Measurements from ENCODE around the gene RMI2.

The RMI2 gene

GRCh38 chr16:11310634-11310977, 34.7 kb upstream of the RMI2 start:
- DNase-seq: no peak

- no peak for DNase-seq
Observed at GRCh38 chr16:11310997-11311561, 34.2 kb upstream of the RMI2 start.

DNA sequence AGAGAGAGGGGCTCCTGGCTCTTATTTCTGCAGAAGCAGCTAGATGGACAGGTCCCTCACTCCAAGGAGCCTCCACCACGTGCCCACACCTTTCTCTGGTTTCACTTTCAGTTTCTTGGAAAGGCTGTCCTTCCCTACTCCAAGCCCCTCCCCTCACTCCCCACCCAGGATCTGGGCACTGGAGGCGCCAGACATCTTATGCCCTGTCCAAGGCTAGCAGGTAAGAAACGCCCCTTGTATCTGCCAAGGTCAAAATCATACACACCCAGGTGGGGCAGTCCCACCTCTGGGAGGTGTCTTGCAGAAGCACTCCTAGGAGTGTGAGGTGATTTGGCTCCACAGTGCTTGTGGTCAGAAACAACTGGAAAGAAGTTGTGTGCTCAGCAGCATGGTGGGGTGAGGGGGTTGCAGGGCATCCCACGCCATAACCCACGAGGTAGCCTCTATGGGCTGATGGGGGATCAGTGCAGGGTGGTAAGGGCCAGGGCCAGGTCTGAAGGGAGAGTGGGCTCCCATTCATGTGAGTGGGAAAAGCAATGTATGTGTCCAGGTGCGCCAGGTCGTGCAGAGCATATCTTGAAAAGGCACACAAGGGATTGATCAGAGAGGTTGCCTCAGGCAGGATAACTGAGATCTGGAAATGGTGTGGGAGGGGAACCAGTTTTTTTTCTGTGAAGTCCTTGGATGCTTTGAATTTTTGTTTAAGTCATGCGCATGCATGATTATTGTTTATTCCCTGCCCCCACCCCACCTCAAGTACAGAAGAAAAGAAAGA, 32.4 kb upstream of the RMI2 start:
- DNase-seq: no peak

- DNase-seq: no peak
Observed at GRCh38 chr16:11313493-11314308, 31.6 kb upstream of the RMI2 start.

GRCh38 chr16:11314309-11314894, 30.9 kb upstream of the RMI2 start:
- DNase-seq: no peak

- no peak for DNase-seq
Observed at GRCh38 chr16:11315510-11315909, 29.7 kb upstream of the RMI2 start.

DNA sequence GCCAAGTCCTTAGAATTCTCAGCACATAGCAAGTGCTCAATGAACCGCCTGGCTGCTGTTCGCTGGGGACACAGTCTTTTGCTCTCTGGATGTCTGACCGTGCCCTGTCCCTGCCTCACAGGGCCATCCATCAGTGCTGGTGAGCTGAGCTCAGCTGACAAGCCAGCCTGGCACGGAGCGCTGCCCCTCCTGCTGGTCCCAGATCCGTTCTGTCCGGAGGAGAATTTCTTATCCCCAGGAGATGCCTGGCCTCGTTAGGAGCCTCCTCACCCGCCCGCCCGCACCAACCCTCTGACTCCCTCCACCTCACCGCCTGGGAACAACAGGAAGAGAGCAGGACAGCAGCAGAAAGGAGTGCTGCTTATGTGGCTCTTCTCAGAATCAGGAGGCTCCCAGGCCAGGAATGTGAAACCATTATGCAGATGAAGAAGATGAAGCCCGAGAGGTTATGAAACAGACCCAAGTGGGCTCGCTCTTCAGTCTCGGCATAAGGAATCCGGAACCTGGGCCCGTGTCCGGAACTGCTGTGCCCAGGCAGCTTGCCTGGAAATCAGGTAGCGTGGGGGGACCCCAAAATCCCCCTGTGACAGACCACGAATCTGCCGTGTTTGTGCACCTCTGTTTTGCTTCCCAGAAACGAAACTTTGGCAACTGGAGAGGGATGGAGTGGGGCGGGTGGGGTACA, 28.8 kb upstream of the RMI2 start:
- no peak for DNase-seq

DNA sequence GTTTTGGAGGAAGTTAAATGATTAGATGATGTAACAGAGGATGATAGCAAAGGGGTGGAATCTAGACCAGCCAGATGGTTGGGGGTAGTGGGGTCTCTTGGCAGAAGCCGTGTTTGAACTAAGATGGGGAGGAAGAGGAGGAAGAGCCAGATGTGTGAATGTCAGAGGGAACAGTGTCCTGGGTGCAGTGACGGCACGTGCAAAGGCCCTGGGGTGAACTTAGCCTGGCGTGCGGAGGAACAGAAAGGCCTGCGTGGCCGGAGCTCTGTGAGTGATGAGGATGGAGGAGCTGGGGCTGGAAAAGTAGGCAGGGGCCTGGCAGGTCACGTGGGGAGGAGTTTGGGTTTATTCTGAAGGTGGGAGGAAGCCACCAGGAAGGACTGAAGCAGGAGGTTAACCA, 26.4 kb upstream of the RMI2 start:
- DNase-seq: no peak

DNA sequence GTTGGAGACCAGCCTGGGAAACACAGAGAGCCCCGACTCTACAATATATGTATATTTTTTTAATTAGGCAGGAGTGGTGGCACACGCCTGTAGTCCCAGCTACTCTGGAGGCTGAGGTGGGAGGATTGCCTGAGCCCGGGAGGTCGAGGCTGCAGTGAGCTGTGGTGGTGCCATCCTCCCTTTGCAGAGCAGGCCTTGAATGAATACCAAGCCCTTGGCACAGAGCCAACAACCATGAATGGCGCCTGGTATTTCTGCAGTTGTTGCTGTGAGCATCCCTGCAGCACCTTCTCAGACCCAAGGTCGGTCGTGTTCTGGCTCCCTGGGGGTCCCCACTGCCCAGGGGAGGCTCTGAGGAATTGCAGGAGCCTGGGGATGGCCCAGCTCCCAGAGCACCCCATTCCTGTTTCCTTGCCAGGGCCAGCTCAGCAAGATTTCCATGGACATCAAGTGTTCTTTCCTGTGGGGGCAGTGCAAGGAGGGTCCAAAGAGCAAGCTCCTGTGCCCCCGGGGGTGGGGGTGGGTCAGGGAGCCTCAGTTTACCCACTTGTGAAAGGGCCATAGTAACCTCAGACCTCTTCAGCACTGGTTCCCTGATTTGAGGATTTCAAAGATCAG, 25.6 kb upstream of the RMI2 start:
- DNase-seq: no peak

DNA sequence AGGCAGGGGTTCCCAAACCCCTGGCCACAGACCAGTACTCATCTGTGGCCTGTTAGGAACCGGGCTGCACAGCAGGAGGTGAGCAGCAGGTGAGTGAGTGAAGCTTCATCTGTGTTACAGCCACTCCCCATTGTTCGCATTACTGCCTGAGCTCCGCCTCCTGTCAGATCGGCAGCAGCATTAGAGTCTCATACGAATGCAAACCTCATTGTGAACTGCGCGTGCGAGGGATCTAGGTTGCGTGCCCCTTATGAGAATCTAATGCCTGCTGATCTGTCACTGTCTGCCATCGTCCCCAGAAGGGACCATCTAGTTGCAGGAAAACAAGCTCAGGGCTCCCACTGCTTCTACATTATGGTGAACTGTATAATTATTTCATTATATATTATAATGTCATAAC, 25.1 kb upstream of the RMI2 start:
- no peak for DNase-seq

GRCh38 chr16:11321662-11322061, 23.6 kb upstream of the RMI2 start:
- DNase-seq: no peak

DNA sequence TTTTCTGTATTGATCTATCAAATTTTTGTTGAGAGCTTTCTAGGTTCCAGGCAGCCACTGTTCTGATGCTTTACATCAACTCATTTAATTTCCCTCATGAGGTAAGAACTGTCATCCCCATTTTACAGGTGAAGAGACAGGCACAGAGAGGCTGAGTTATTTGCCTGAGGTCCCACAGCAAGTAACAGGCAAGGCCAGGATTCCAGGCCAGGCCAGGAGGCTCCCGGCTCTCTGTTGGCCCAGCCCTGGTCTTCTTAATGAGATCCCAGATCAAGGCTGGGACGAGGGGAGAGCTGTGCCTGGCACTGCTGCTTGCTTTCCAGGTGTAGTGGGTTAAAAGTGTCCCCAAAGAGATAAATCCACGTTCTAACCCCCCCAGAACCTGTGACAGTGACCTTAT, 22.4 kb upstream of the RMI2 start:
- no peak for DNase-seq

DNA sequence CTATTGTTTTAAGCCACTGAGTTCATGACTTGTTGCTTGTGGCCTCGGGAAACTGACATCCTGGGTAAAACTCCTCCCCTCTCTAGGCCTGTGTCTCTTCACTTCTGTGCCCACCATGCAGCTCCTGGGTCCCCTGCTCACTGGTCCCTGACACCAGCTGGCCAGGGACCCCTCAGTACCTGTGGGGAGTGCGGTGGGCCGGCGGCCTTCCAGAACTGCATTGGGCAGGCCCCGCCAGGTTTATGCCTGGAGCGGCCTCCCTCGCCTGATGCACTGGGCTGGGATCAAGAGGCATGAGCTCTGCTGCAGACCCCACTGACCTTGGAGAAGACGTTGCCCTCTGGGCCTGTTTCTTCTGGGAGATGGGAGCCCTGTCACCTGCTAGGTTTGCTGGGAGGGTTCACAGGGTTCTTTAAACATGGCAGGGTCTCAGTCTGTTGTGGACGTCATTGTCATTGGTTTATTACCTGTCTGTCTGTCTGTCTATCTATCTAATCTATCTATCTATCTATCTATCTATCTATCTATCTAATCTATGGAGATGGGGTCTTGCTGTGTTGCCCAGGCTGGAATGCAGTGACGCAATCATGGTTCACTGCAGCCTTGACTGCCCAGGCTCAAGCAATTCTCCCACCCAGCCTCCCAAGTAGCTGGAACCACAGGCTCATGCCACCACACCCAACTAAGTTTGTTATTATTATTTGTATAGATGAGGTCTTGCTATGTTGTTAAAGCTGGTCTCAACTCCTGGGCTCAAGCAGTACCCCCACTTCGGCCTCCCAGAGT, 21.5 kb upstream of the RMI2 start:
- no peak for DNase-seq

DNA sequence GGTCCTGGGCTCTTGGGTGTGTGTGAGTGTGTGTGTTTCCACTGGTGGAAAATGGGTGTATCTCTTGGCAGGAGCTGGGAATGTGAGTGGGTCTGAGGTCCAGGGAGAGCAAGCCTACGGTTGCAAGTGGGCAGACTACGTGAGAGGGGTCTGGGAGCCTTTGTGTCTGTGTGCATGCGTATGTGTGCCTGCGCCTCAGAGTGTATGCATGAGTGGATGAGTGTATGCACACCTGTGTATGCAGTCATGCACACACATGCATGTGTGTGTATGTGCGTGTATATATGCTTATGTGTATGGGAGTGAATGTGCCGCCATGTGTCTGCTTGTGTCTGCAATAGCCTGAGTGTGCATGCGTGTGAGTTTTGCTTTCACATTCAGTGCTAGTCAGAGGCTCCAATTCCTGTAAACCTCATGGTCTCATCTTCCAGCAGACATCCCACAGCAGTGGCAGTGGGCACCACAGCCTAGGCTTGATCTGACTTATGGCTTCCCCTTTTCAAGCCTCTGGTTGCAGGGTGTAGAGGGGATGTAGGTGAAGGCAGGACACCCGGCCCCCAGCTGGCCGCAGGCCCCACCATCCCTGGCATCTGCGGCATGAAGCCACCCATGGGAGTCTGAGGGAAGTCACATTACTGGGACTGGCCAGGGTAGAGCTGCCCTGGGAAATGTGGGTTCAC, 19.7 kb upstream of the RMI2 start:
- DNase-seq: no peak

GRCh38 chr16:11326084-11326736, 19.0 kb upstream of the RMI2 start:
- DNase-seq: no peak

DNA sequence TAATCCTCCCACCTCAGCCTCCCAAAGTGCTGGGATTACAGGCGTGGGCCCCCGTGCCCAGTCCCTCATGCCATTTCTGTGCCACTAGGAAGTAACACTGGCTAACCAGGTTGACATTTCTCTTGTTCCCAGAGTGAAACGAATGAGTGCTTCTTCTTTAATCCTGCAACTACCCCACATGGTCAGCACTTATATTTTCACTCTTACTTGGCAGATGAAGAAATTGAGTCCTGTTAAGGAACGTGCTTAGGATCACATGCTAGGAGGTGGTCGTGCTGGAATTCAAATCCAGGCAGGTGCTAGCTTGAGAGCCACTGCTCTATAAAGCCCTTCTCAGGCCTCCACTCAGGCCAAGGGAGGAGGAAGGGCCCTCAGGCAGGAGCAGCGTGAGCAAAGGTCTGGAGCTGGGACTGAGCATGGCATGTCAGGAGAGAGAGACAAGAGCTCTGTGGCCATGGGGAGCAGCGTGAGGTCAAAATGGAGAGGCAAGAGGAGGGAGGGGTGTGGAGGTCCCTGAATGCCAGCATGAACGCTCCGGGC, 18.5 kb upstream of the RMI2 start:
- no peak for DNase-seq

DNA sequence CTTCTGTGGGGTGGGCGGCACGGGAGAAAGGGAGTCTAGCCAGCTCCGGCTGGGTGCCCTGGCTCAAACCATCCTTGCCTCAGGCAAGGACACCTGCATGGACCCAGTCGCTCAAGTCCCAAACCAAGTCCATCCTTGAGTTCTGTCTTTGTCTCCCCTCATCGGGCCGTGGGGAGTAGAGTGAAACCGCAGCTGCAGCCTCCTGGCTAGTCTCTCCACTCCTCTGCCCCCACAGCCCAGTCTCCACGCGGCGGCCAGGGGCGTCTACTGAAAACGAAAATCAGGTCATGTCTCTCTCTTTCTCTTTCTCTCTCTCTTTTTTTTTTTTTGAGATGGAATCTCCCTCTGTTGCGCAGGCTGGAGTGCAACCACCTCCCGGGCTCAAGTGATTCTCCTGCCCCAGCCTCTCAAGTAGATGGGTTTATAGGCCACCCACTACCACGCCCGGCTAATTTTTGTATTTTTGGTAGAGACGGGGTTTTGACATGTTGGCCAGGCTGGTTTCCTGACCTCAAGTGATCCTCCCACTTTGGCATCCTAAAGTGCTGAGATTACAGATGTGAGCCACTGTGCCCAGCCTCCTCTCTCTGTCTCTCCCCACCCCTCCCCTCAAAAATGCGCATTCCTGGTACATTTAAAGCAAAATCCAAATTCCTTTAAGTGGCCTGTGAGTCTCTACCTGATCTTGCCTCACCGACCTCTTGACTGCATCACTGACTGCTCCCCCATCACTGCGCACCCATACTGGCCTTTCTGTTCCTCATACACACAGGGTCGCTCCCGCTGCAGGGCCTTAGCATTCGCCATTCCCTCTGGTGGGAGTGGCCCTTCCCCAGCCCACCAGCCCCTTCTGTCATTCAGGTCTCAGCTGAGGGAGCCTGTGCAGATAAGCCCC, 17.7 kb upstream of the RMI2 start:
- DNase-seq: no peak

DNA sequence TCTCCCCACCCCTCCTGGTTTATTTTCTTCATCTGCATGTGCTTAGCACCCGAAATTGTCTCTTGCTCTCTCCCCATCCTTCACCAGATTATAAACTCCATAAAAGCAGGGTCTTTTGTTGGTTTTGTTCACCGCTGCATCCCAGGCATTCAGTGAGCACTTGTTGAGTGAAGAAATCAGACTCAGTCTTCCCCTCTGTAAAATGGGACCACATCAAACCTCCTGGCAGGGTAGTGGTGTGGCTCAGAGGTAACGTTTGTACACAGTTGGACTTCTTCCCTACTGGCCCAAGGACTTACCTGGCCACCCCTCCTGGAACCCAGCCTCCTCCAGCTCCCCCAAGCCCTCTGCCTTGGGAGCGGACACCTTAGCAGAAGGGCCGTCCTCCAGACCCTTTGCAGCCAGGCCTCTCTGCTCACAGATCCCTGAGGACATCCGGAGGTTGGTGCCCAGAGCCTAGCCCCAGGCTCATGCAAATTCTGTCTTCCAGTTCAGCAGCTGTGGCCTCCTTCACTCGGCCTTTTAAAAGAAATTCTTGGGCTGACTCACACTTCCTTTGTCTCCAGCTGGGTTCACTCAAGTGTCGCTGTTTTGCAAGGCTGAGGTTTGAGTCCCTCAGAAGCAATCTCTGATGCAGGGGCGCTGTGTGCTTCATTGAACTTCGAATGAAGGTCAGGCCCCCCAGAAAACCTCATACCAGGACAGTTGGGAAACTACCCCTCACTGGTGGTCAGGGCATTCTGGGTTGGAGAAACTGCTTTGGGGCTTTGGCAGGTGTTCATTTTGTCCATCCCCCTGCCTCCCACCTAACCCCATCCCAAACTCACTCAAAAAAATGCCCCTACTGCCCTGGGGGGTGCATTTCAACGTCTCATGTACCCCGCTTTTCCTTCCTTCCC, 16.8 kb upstream of the RMI2 start:
- DNase-seq: peak; percentile 39

All from activated T-cell treated with anti-CD3 and anti-CD28 coated beads, Interleukin-2, amount 50 U/mL, for 1 hour (primary cell).